HG03280 (cell line): ENCODE data around the gene R3HCC1L.

ENCODE experiments used
- ATAC-seq: cut with Tn5 transposase; IDR thresholded peaks from one replicate; pipeline ENCODE4 v1.9.1; 2021; ENCODE audit warnings: mild to moderate bottlenecking, moderate library complexity; ENCODE audit not compliant: unreplicated experiment

Gene R3HCC1L

GRCh38 chr10:98257961-98258360 lies 123.5 kb downstream of the R3HCC1L start:
- no peak for ATAC-seq

GRCh38 chr10:98258683-98259454 lies 124.4 kb downstream of the R3HCC1L start:
- ATAC-seq, result no peak

GRCh38 chr10:98259606-98260315 lies 125.3 kb downstream of the R3HCC1L start:
- ATAC-seq, result no peak

GRCh38 chr10:98260350-98260749 lies 125.9 kb downstream of the R3HCC1L start:
- ATAC-seq, result no peak

GRCh38 chr10:98260752-98261151 lies 126.3 kb downstream of the R3HCC1L start:
- no peak for ATAC-seq

- ATAC-seq, result no peak
Observed at GRCh38 chr10:98261436-98262277, 127.2 kb downstream of the R3HCC1L start.

GRCh38 chr10:98262571-98262970 lies 128.1 kb downstream of the R3HCC1L start:
- no peak for ATAC-seq

- no peak for ATAC-seq
Observed at GRCh38 chr10:98263088-98263487, 128.6 kb downstream of the R3HCC1L start.

GRCh38 chr10:98264378-98265065 lies 130.1 kb downstream of the R3HCC1L start:
- no peak for ATAC-seq

GRCh38 chr10:98265403-98266378 lies 131.2 kb downstream of the R3HCC1L start:
- no peak for ATAC-seq

GRCh38 chr10:98266647-98267046 lies 132.2 kb downstream of the R3HCC1L start:
- ATAC-seq, result no peak

- ATAC-seq, result no peak
Observed at GRCh38 chr10:98267069-98267893, 132.8 kb downstream of the R3HCC1L start.

- no peak for ATAC-seq
Observed at GRCh38 chr10:98267894-98268693, 133.6 kb downstream of the R3HCC1L start, which contains the start of gene LOXL4. Gene LOXL4 (minus strand): TSS chr10:98268194. CDS start chr10:98263019, 5,175 bp downstream.

GRCh38 chr10:98268694-98269431 lies 134.4 kb downstream of the R3HCC1L start:
- no peak for ATAC-seq

- no peak for ATAC-seq
Observed at GRCh38 chr10:98269435-98269912, 135.0 kb downstream of the R3HCC1L start.

- no peak for ATAC-seq
Observed at GRCh38 chr10:98270073-98270740, 135.8 kb downstream of the R3HCC1L start.
